ENCODE data around the gene ZNF652.

ZNF652 gene

GRCh38 chr17:49342575-49342936 lies 19.5 kb downstream of the ZNF652 start:
- TF ChIP-seq ZFP30 (CRISPR knock-in tag; IDR thresholded peaks at IDR 0.05), result no peak
- TF ChIP-seq SNAI2 (CRISPR knock-in tag; IDR thresholded peaks at IDR 0.05), result no peak
- no peak for TF ChIP-seq PATZ1 (CRISPR knock-in tag; IDR thresholded peaks at IDR 0.05; ENCODE audit: borderline replicate concordance)
- TF ChIP-seq CSDC2 (CRISPR knock-in tag; IDR thresholded peaks at IDR 0.05), result no peak
- no peak for TF ChIP-seq ZC3H10 (CRISPR knock-in tag; IDR thresholded peaks at IDR 0.05)
- no peak for TF ChIP-seq PPARA (CRISPR knock-in tag; IDR thresholded peaks at IDR 0.05; ENCODE audit: borderline replicate concordance)
- no peak for TF ChIP-seq ZNF8 (CRISPR knock-in tag; IDR thresholded peaks at IDR 0.05)
- TF ChIP-seq OSR1 (CRISPR knock-in tag; IDR thresholded peaks at IDR 0.05), result no peak
- TF ChIP-seq GLIS3 (CRISPR knock-in tag; IDR thresholded peaks at IDR 0.05), result no peak
- TF ChIP-seq ISL1 (CRISPR knock-in tag; IDR thresholded peaks at IDR 0.05), result no peak
- TF ChIP-seq ESRRG (CRISPR knock-in tag; IDR thresholded peaks at IDR 0.05), result no peak
- TF ChIP-seq ARNTL (CRISPR knock-in tag; IDR thresholded peaks at IDR 0.05; ENCODE audit: borderline replicate concordance, low read depth), result no peak
- no peak for TF ChIP-seq TOX (CRISPR knock-in tag; IDR thresholded peaks at IDR 0.05; ENCODE audit: borderline replicate concordance)
- peak; percentile 13 for ATAC-seq

GRCh38 chr17:49341356-49341755 lies 20.7 kb downstream of the ZNF652 start:
- no peak for TF ChIP-seq TSHZ2 (CRISPR knock-in tag; IDR thresholded peaks at IDR 0.05)
- peak; percentile 4; the same call in 2 of the 3 replicates for ATAC-seq

- no peak for ATAC-seq
- TF ChIP-seq ZNF70 (CRISPR knock-in tag; IDR thresholded peaks at IDR 0.05), result no peak
- TF ChIP-seq BACH2 (CRISPR knock-in tag; IDR thresholded peaks at IDR 0.05; ENCODE audit: borderline replicate concordance), result no peak
- TF ChIP-seq ZNF8 (CRISPR knock-in tag; IDR thresholded peaks at IDR 0.05), result no peak
- no peak for TF ChIP-seq PATZ1 (CRISPR knock-in tag; IDR thresholded peaks at IDR 0.05; ENCODE audit: borderline replicate concordance)
- no peak for TF ChIP-seq ISL1 (CRISPR knock-in tag; IDR thresholded peaks at IDR 0.05)
- TF ChIP-seq ZFP30 (CRISPR knock-in tag; IDR thresholded peaks at IDR 0.05), result no peak
- TF ChIP-seq CSDC2 (CRISPR knock-in tag; IDR thresholded peaks at IDR 0.05), result no peak
- TF ChIP-seq TCF4 (CRISPR knock-in tag; IDR thresholded peaks at IDR 0.05; ENCODE audit: borderline replicate concordance), result no peak
- TF ChIP-seq ZC3H10 (CRISPR knock-in tag; IDR thresholded peaks at IDR 0.05), result no peak
- TF ChIP-seq ZNF565 (CRISPR knock-in tag; conservative IDR thresholded peaks at IDR 0.05; ENCODE audit: low read depth), result no peak
- no peak for TF ChIP-seq RARB (CRISPR knock-in tag; IDR thresholded peaks at IDR 0.05)
- no peak for TF ChIP-seq TSHZ2 (CRISPR knock-in tag; IDR thresholded peaks at IDR 0.05)
- TF ChIP-seq SNAI2 (CRISPR knock-in tag; IDR thresholded peaks at IDR 0.05), result no peak
- no peak for TF ChIP-seq POU6F1 (CRISPR knock-in tag; IDR thresholded peaks at IDR 0.05; ENCODE audit: borderline replicate concordance, low read depth)
Observed at GRCh38 chr17:49339354-49339753, 22.7 kb downstream of the ZNF652 start.
